Mesenchymal stem cell (in vitro differentiated cells and primary cell): Measurements from ENCODE around the gene HYI.
"Not testable (repeated sequence)": the region's sequence is repeated elsewhere in the genome, so short reads cannot be mapped to it uniquely, and the experiment has no call there.

ENCODE experiments used
- DNase-seq: peaks from one replicate; pipeline ENCODE4 v3.0.0-alpha.2; 2013
- H2AFZ ChIP-seq: one replicate; pipeline ENCODE4 v1.6.1; 2013; ENCODE audit warnings: low read depth, mild to moderate bottlenecking, control low read depth, inconsistent platforms, low read length, moderate library complexity
- H2AK5ac ChIP-seq: 2 replicates; pipeline ENCODE4 v1.6.1; 2013; ENCODE audit warnings: low read length, moderate library complexity, mild to moderate bottlenecking, inconsistent platforms; ENCODE audit not compliant: severe bottlenecking
- H2BK120ac ChIP-seq: one replicate; pipeline ENCODE4 v1.6.1; 2013; ENCODE audit warnings: low read depth, mild to moderate bottlenecking, inconsistent platforms, low read length, moderate library complexity
- H2BK12ac ChIP-seq, 2 experiments: one replicate each; pipeline ENCODE4 v1.6.1; 2013; ENCODE audit warnings: inconsistent platforms in 2 of 2, low read length in 2 of 2, mild to moderate bottlenecking in 2 of 2, moderate library complexity in 2 of 2, control low read depth in 1 of 2
- H2BK15ac ChIP-seq: one replicate; pipeline ENCODE4 v1.6.1; 2013; ENCODE audit warnings: mild to moderate bottlenecking, low read depth, inconsistent platforms; ENCODE audit not compliant: poor library complexity, severe bottlenecking
- H2BK5ac ChIP-seq: 2 replicates; pipeline ENCODE4 v1.6.1; 2013; ENCODE audit warnings: low read depth, mild to moderate bottlenecking, low read length, control low read depth, inconsistent platforms; ENCODE audit not compliant: poor library complexity, severe bottlenecking
- H3K14ac ChIP-seq, 2 experiments: one replicate each; pipeline ENCODE4 v1.6.1; 2013; ENCODE audit warnings: inconsistent platforms in 2 of 2, low read length in 2 of 2, control low read depth in 1 of 2, mild to moderate bottlenecking in 1 of 2, moderate library complexity in 1 of 2
- H3K18ac ChIP-seq, 2 experiments: one replicate each; pipeline ENCODE4 v1.6.1; 2013; ENCODE audit warnings: inconsistent platforms in 2 of 2, low read length in 2 of 2, control low read depth in 1 of 2, low read depth in 1 of 2, mild to moderate bottlenecking in 1 of 2
- H3K23ac ChIP-seq, 2 experiments: one replicate each; pipeline ENCODE4 v1.6.1; 2013; ENCODE audit warnings: inconsistent platforms in 2 of 2, low read length in 2 of 2, mild to moderate bottlenecking in 2 of 2, moderate library complexity in 2 of 2, control low read depth in 1 of 2
- H3K27ac ChIP-seq: 2 replicates; pipeline ENCODE4 v1.5.1; 2013; ENCODE audit warnings: mild to moderate bottlenecking, moderate library complexity, low read length, control low read depth, inconsistent platforms; ENCODE audit not compliant: poor library complexity, severe bottlenecking
- H3K27me3 ChIP-seq, 2 experiments: 2 replicates each; pipeline versions ENCODE4 v1.6.1 to v1.7.0; 2013; ENCODE audit warnings: low read length in 2 of 2, mild to moderate bottlenecking in 2 of 2, moderate library complexity in 2 of 2, control low read depth in 1 of 2, inconsistent platforms in 1 of 2; ENCODE audit not compliant: control insufficient read depth in 1 of 2, insufficient read depth in 1 of 2
- H3K36me3 ChIP-seq, 2 experiments: 2 replicates each; pipeline versions ENCODE4 v1.6.1 to v1.7.0; 2013; ENCODE audit warnings: low read length in 2 of 2, control low read depth in 1 of 2, inconsistent platforms in 1 of 2, low read depth in 1 of 2, mild to moderate bottlenecking in 1 of 2; ENCODE audit not compliant: insufficient read depth in 2 of 2, control insufficient read depth in 1 of 2
- H3K4ac ChIP-seq, 2 experiments: one replicate each; pipeline ENCODE4 v1.6.1; 2013; ENCODE audit warnings: inconsistent platforms in 2 of 2, low read length in 2 of 2, mild to moderate bottlenecking in 2 of 2, moderate library complexity in 2 of 2, control low read depth in 1 of 2, low read depth in 1 of 2
- H3K4me1 ChIP-seq: 2 replicates; pipeline ENCODE4 v1.6.1; 2013; ENCODE audit warnings: low read depth, low read length, control low read depth; ENCODE audit not compliant: control insufficient read depth, insufficient read depth
- H3K4me2 ChIP-seq: 2 replicates; pipeline ENCODE4 v1.6.1; 2013; ENCODE audit warnings: low read length, mild to moderate bottlenecking, inconsistent platforms; ENCODE audit not compliant: poor library complexity, severe bottlenecking
- H3K4me3 ChIP-seq, 2 experiments: 2 replicates each; pipeline versions ENCODE4 v1.5.1 to v1.7.0; 2013; ENCODE audit warnings: low read length in 2 of 2, mild to moderate bottlenecking in 2 of 2, control low read depth in 1 of 2, low read depth in 1 of 2; ENCODE audit not compliant: insufficient read depth in 1 of 2
- H3K79me1 ChIP-seq: replicated peaks from 2 replicates; pipeline ENCODE4 v1.6.1; 2013; ENCODE audit warnings: mild to moderate bottlenecking, control low read depth, low read length, inconsistent platforms; ENCODE audit not compliant: poor library complexity, severe bottlenecking
- H3K9ac ChIP-seq: 2 replicates; pipeline ENCODE4 v1.7.0; 2013; ENCODE audit warnings: mild to moderate bottlenecking, low read length, moderate library complexity
- H3K9me3 ChIP-seq: 2 replicates; pipeline ENCODE4 v1.7.0; 2013; ENCODE audit warnings: mild to moderate bottlenecking, low read length; ENCODE audit not compliant: control insufficient read depth
- H4K8ac ChIP-seq: one replicate; pipeline ENCODE4 v1.6.1; 2013; ENCODE audit warnings: inconsistent platforms, mild to moderate bottlenecking, low read length, moderate library complexity
- H4K91ac ChIP-seq: one replicate; pipeline ENCODE4 v1.6.1; 2013; ENCODE audit warnings: mild to moderate bottlenecking, low read length, inconsistent platforms
- WGBS: methylation state at CpG from one replicate; pipeline ENCODE4 v1.1.7; 2013; ENCODE audit warnings: mixed read lengths; 5-methylcytosine and 5-hydroxymethylcytosine counted together

Gene HYI

GRCh38 chr1:43477716-43478115 is 24.0 kb upstream of the HYI start:
- Histone ChIP-seq H4K8ac (no peak overlapping the region), H2AFZ (no peak overlapping the region), H3K4me1 (peaks cover 8% of the 10 kb centered on the region), H2BK120ac (no peak overlapping the region), H3K27ac (no peak overlapping the region), H3K36me3 (no peaks in the 10 kb centered on the region), H2BK12ac (peak overlapping the region in 1 of 2 experiments; percentile 29), H3K79me1 (no peaks in the 10 kb centered on the region), H3K4ac (no peak overlapping the region), H2BK15ac (no peak overlapping the region), H3K4me2 (no peak overlapping the region), H4K91ac (no peak overlapping the region), H3K4me3 (no peak overlapping the region), H3K18ac (no peak overlapping the region), H2AK5ac (no peak overlapping the region), H3K27me3 (no peaks in the 10 kb centered on the region), H2BK5ac (no peak overlapping the region), H3K14ac (no peak overlapping the region), H3K23ac (no peak overlapping the region), H3K9me3 (no peaks in the 10 kb centered on the region), H3K9ac (no peak overlapping the region)
- no peak for DNase-seq
- 100% methylated on average over 1 of the region's 1 CpG for WGBS

- H2BK12ac ChIP-seq, result peak overlapping the region in 1 of 2 experiments; percentile 65
- not testable (repeated sequence) for DNase-seq, H3K4ac ChIP-seq, H3K27me3 ChIP-seq, H3K9ac ChIP-seq, H3K4me3 ChIP-seq, H3K4me1 ChIP-seq, H3K4me2 ChIP-seq, H2AFZ ChIP-seq, H3K14ac ChIP-seq, H3K23ac ChIP-seq, H3K79me1 ChIP-seq, H3K36me3 ChIP-seq, H3K9me3 ChIP-seq
- peak overlapping the region; percentile 18 to 74 for H3K18ac ChIP-seq
- peak overlapping the region; percentile 95 for H4K8ac ChIP-seq
- 50% methylated on average over 5 of the region's 10 CpGs for WGBS
- peak overlapping the region; percentile 54 for H2BK120ac ChIP-seq
- peak overlapping the region; percentile 15 for H2BK5ac ChIP-seq
- H4K91ac ChIP-seq, result peak overlapping the region; percentile 79
- peak overlapping the region; percentile 78 for H3K27ac ChIP-seq
- peak overlapping the region; percentile 60 for H2BK15ac ChIP-seq
- H2AK5ac ChIP-seq, result peak overlapping the region; percentile 89
Observed at GRCh38 chr1:43475611-43476401, 22.1 kb upstream of the HYI start.

GRCh38 chr1:43473463-43473862 is 19.7 kb upstream of the HYI start:
- H3K23ac ChIP-seq, result no peak overlapping the region
- no peak overlapping the region for H3K14ac ChIP-seq
- peak overlapping the region; percentile 88 for H3K27ac ChIP-seq
- H3K79me1 ChIP-seq, result no peaks in the 10 kb centered on the region
- no peak overlapping the region for H2AFZ ChIP-seq
- H2BK5ac ChIP-seq, result no peak overlapping the region
- no peaks in the 10 kb centered on the region for H3K36me3 ChIP-seq
- no peak overlapping the region for H3K18ac ChIP-seq
- peak overlapping the region; percentile 66 for H2AK5ac ChIP-seq
- no peak overlapping the region for H3K4me3 ChIP-seq
- no peak overlapping the region for H3K4ac ChIP-seq
- no peak overlapping the region for H2BK12ac ChIP-seq
- H4K91ac ChIP-seq, result no peak overlapping the region
- no peak overlapping the region for H2BK120ac ChIP-seq
- 93% methylated on average over 2 of the region's 4 CpGs for WGBS
- no peak for DNase-seq
- no peak overlapping the region for H3K9ac ChIP-seq
- H3K4me1 ChIP-seq, result peaks cover 8% of the 10 kb centered on the region
- H4K8ac ChIP-seq, result no peak overlapping the region
- H3K9me3 ChIP-seq, result no peaks in the 10 kb centered on the region
- no peak overlapping the region for H3K4me2 ChIP-seq
- no peak overlapping the region for H2BK15ac ChIP-seq
- H3K27me3 ChIP-seq, result no peaks in the 10 kb centered on the region

GRCh38 chr1:43472463-43473151 is 18.9 kb upstream of the HYI start:
- not testable (repeated sequence) for H2AK5ac ChIP-seq, H3K4me3 ChIP-seq, H3K36me3 ChIP-seq, H3K4me2 ChIP-seq, H3K23ac ChIP-seq, H2BK12ac ChIP-seq, H4K91ac ChIP-seq, H3K4ac ChIP-seq, H3K27me3 ChIP-seq, H2AFZ ChIP-seq, H3K9me3 ChIP-seq, H3K79me1 ChIP-seq, H3K14ac ChIP-seq, H3K4me1 ChIP-seq, H4K8ac ChIP-seq
- Histone ChIP-seq H2BK15ac (peak overlapping the region; percentile 57), H3K18ac (peak overlapping the region; percentile 65 to 84), H3K9ac (peak overlapping the region; percentile 66), H2BK5ac (peak overlapping the region; percentile 60), H2BK120ac (peak overlapping the region; percentile 58), H3K27ac (peak overlapping the region; percentile 96)
- 7% methylated on average over 3 of the region's 6 CpGs for WGBS
- peak; percentile 93 for DNase-seq
